ENCODE data around the gene RIMBP2.
A peak's percentile ranks its signal among the peaks of the same experiment; 100 is the strongest.
"Not testable (repeated sequence)": the region's sequence is repeated elsewhere in the genome, so short reads cannot be mapped to it uniquely, and the experiment has no call there.

RIMBP2 gene

DNA sequence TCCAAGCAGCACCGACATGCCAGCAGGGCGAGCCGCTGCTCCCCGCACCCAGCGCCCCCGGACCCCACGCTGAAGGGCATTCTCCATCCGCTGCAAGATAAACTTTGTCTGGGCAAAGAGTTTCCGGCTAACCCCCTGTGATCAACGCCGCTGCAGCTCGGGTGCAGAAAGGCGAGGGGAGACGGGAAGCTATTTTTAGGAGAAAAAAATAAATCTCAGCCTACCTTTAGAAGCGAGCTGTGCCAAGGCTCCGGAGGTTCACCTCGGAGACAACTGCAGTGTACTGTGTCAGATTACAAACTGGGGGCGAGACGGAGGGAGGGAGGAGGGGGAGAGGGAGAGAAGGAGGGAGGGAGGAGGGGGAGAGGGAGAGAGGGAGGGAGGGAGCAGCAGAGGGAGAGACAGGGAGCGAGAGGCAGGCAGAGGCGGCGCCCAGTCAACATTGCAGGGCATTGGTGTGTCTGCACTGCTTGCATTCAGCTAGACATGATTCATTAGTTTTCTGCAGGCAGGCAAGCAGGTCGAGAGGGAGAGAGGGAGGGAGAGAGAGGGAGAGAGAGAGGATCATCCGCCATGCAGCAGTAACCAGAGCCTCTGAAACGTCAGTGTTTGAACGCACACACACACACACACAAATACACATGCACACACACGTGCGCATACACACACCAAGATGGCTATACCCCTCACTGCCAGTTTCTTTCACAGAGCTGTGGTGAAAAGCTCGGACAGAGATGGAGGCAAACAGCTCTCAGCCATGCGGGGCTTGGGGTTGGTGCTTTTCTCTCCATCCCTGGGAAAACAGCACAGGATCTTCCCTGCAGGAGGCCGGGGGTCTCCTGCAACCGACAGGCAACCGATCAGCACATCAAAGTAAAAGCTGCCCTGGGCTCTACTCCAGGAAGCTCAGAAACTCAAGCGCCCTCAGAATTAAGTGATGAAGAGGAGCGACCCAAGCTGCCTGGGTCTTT, at the start of gene RIMBP2:
Gene RIMBP2 (minus strand): TSS at position 302 of the 971 bp plus-strand sequence. CDS start 237,286 bp downstream, outside the sequence.
- H3K4me3 ChIP-seq (ENCODE audit: low read length): no peak within 1 kb of the TSS
- no peaks in the 10 kb centered on the region for H3K4me1 ChIP-seq (ENCODE audit: control insufficient read depth, insufficient read depth, low read length)
- peaks cover 6% of the 10 kb centered on the region for H3K9me3 ChIP-seq (ENCODE audit: control insufficient read depth, low read length)
- peak; percentile 41 for DNase-seq (ENCODE audit: low read depth)
- no peak within 1 kb of the TSS for H3K9ac ChIP-seq (ENCODE audit: low read length)
- H3K27me3 ChIP-seq (replicated peaks; ENCODE audit: control insufficient read depth, insufficient read depth, low read length): peaks cover 29% of the 10 kb centered on the region
- H3K36me3 ChIP-seq (ENCODE audit: control insufficient read depth, insufficient read depth, low read length, severe bottlenecking): no peaks in the 10 kb centered on the region

GRCh38 chr12:130765186-130765659, 49.1 kb upstream of the RIMBP2 start:
- H3K4me1 ChIP-seq (ENCODE audit: control insufficient read depth, insufficient read depth, low read length): no peaks in the 10 kb centered on the region
- no peak overlapping the region for H3K4me3 ChIP-seq (ENCODE audit: low read length)
- H3K9me3 ChIP-seq (ENCODE audit: control insufficient read depth, low read length): no peaks in the 10 kb centered on the region
- peaks cover 37% of the 10 kb centered on the region for H3K27me3 ChIP-seq (replicated peaks; ENCODE audit: control insufficient read depth, insufficient read depth, low read length)
- H3K9ac ChIP-seq (ENCODE audit: low read length): no peak overlapping the region
- H3K36me3 ChIP-seq (ENCODE audit: control insufficient read depth, insufficient read depth, low read length, severe bottlenecking): no peaks in the 10 kb centered on the region
- peak; percentile 43 for DNase-seq (ENCODE audit: low read depth)

GRCh38 chr12:130764475-130765185, 48.5 kb upstream of the RIMBP2 start:
- DNase-seq (ENCODE audit: low read depth): peak; percentile 60
- Histone ChIP-seq H3K4me3 (ENCODE audit: low read length) (no peak overlapping the region), H3K27me3 (replicated peaks; ENCODE audit: control insufficient read depth, insufficient read depth, low read length) (peaks cover 43% of the 10 kb centered on the region), H3K36me3 (ENCODE audit: control insufficient read depth, insufficient read depth, low read length, severe bottlenecking) (no peaks in the 10 kb centered on the region), H3K4me1 (ENCODE audit: control insufficient read depth, insufficient read depth, low read length) (no peaks in the 10 kb centered on the region), H3K9me3 (ENCODE audit: control insufficient read depth, low read length) (no peaks in the 10 kb centered on the region), H3K9ac (ENCODE audit: low read length) (no peak overlapping the region)

GRCh38 chr12:130764073-130764472, 48.0 kb upstream of the RIMBP2 start:
- Histone ChIP-seq H3K4me3 (ENCODE audit: low read length) (no peak overlapping the region), H3K36me3 (ENCODE audit: control insufficient read depth, insufficient read depth, low read length, severe bottlenecking) (no peaks in the 10 kb centered on the region), H3K27me3 (replicated peaks; ENCODE audit: control insufficient read depth, insufficient read depth, low read length) (peaks cover 44% of the 10 kb centered on the region), H3K9me3 (ENCODE audit: control insufficient read depth, low read length) (no peaks in the 10 kb centered on the region), H3K9ac (ENCODE audit: low read length) (no peak overlapping the region), H3K4me1 (ENCODE audit: control insufficient read depth, insufficient read depth, low read length) (no peaks in the 10 kb centered on the region)
- DNase-seq (ENCODE audit: low read depth): peak; percentile 39

- H3K36me3 ChIP-seq (ENCODE audit: control insufficient read depth, insufficient read depth, low read length, severe bottlenecking): no peaks in the 10 kb centered on the region
- DNase-seq (ENCODE audit: low read depth): no peak
- no peaks in the 10 kb centered on the region for H3K9me3 ChIP-seq (ENCODE audit: control insufficient read depth, low read length)
- peaks cover 31% of the 10 kb centered on the region for H3K27me3 ChIP-seq (replicated peaks; ENCODE audit: control insufficient read depth, insufficient read depth, low read length)
- no peaks in the 10 kb centered on the region for H3K4me1 ChIP-seq (ENCODE audit: control insufficient read depth, insufficient read depth, low read length)
- H3K9ac ChIP-seq (ENCODE audit: low read length): no peak overlapping the region
- H3K4me3 ChIP-seq (ENCODE audit: low read length): no peak overlapping the region
These were observed 46.2 kb upstream of the RIMBP2 start for GRCh38 chr12:130762319-130762675.

GRCh38 chr12:130761537-130762318, 45.6 kb upstream of the RIMBP2 start:
- Histone ChIP-seq H3K27me3 (replicated peaks; ENCODE audit: control insufficient read depth, insufficient read depth, low read length) (peaks cover 26% of the 10 kb centered on the region), H3K36me3 (ENCODE audit: control insufficient read depth, insufficient read depth, low read length, severe bottlenecking) (no peaks in the 10 kb centered on the region), H3K4me1 (ENCODE audit: control insufficient read depth, insufficient read depth, low read length) (no peaks in the 10 kb centered on the region), H3K9me3 (ENCODE audit: control insufficient read depth, low read length) (no peaks in the 10 kb centered on the region), H3K4me3 (ENCODE audit: low read length) (no peak overlapping the region), H3K9ac (ENCODE audit: low read length) (no peak overlapping the region)
- peak; percentile 73 for DNase-seq (ENCODE audit: low read depth)

GRCh38 chr12:130754234-130754901, 38.3 kb upstream of the RIMBP2 start:
- no peaks in the 10 kb centered on the region for H3K9me3 ChIP-seq (ENCODE audit: control insufficient read depth, low read length)
- no peak overlapping the region for H3K9ac ChIP-seq (ENCODE audit: low read length)
- H3K36me3 ChIP-seq (ENCODE audit: control insufficient read depth, insufficient read depth, low read length, severe bottlenecking): no peaks in the 10 kb centered on the region
- no peak overlapping the region for H3K4me3 ChIP-seq (ENCODE audit: low read length)
- DNase-seq (ENCODE audit: low read depth): no peak
- no peaks in the 10 kb centered on the region for H3K4me1 ChIP-seq (ENCODE audit: control insufficient read depth, insufficient read depth, low read length)
- peaks cover 21% of the 10 kb centered on the region for H3K27me3 ChIP-seq (replicated peaks; ENCODE audit: control insufficient read depth, insufficient read depth, low read length)

DNA sequence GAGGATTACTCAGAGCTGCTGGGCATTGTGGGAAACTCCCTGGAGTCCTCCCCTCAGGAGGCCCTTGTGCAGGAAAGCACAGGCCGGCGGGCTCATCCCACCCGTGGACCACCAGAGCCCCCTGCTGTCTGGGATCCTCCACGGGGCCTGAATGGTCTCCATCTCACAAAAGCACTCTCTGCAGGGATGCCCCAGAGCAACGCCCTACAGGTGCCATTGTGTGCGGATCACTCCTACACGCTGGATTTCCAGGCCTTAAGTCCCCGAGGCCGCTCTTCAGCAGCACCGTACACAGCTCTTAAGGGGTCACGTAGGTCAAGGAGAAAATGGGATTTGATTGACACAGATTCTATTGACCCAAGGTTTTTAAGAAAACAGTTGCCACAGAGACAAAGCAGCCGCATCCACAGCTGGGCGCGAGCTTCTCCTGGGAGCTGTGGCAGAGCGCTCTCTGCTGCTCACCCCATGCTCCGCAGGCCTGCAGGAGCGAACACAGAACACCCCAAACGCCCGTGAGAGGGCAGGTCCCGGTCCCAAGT, 36.7 kb upstream of the RIMBP2 start:
- H3K9ac ChIP-seq (ENCODE audit: low read length): no peak overlapping the region
- H3K36me3 ChIP-seq (ENCODE audit: control insufficient read depth, insufficient read depth, low read length, severe bottlenecking): no peaks in the 10 kb centered on the region
- peaks cover 29% of the 10 kb centered on the region for H3K27me3 ChIP-seq (replicated peaks; ENCODE audit: control insufficient read depth, insufficient read depth, low read length)
- no peak for DNase-seq (ENCODE audit: low read depth)
- H3K9me3 ChIP-seq (ENCODE audit: control insufficient read depth, low read length): no peaks in the 10 kb centered on the region
- H3K4me1 ChIP-seq (ENCODE audit: control insufficient read depth, insufficient read depth, low read length): peaks cover 3% of the 10 kb centered on the region
- no peak overlapping the region for H3K4me3 ChIP-seq (ENCODE audit: low read length)

- H3K4me3 ChIP-seq (ENCODE audit: low read length); H3K4me1 ChIP-seq (ENCODE audit: control insufficient read depth, insufficient read depth, low read length); H3K9ac ChIP-seq (ENCODE audit: low read length); H3K9me3 ChIP-seq (ENCODE audit: control insufficient read depth, low read length); H3K36me3 ChIP-seq (ENCODE audit: control insufficient read depth, insufficient read depth, low read length, severe bottlenecking); DNase-seq (ENCODE audit: low read depth): not testable (repeated sequence)
- H3K27me3 ChIP-seq (replicated peaks; ENCODE audit: control insufficient read depth, insufficient read depth, low read length): peaks cover 31% of the 10 kb centered on the region
These were observed 35.9 kb upstream of the RIMBP2 start for GRCh38 chr12:130752037-130752436.

GRCh38 chr12:130748786-130749185, 32.7 kb upstream of the RIMBP2 start:
- peaks cover 5% of the 10 kb centered on the region for H3K4me1 ChIP-seq (ENCODE audit: control insufficient read depth, insufficient read depth, low read length)
- H3K9ac ChIP-seq (ENCODE audit: low read length): no peak overlapping the region
- H3K9me3 ChIP-seq (ENCODE audit: control insufficient read depth, low read length): peaks cover 1% of the 10 kb centered on the region
- H3K36me3 ChIP-seq (ENCODE audit: control insufficient read depth, insufficient read depth, low read length, severe bottlenecking): no peaks in the 10 kb centered on the region
- H3K4me3 ChIP-seq (ENCODE audit: low read length): no peak overlapping the region
- H3K27me3 ChIP-seq (replicated peaks; ENCODE audit: control insufficient read depth, insufficient read depth, low read length): peaks cover 31% of the 10 kb centered on the region
- DNase-seq (ENCODE audit: low read depth): no peak

Data from adipocyte (in vitro differentiated cells).